CD4-positive, alpha-beta T cell treated with Interleukin-6 for 4 hours (primary cell): ENCODE data around the gene SCARB1.

Experiments used
- DNase-seq: peaks from one replicate; pipeline ENCODE4 v3.0.0-alpha.2; 2020; ENCODE audit warnings: mixed read lengths

Gene SCARB1

GRCh38 chr12:124769881-124770512, 93.7 kb downstream of the SCARB1 start:
- DNase-seq = no peak

GRCh38 chr12:124769163-124769530, 94.5 kb downstream of the SCARB1 start:
- DNase-seq = no peak

- no peak for DNase-seq
Observed at GRCh38 chr12:124768452-124769162, 95.1 kb downstream of the SCARB1 start.

- peak; percentile 81 for DNase-seq
Observed at GRCh38 chr12:124767066-124767821, 96.4 kb downstream of the SCARB1 start.

- DNase-seq = no peak
Observed at GRCh38 chr12:124766727-124767065, 97.0 kb downstream of the SCARB1 start.

- DNase-seq = no peak
Observed at GRCh38 chr12:124765581-124766489, 97.8 kb downstream of the SCARB1 start.

GRCh38 chr12:124764870-124765580, 98.6 kb downstream of the SCARB1 start:
- no peak for DNase-seq

GRCh38 chr12:124764451-124764850, 99.2 kb downstream of the SCARB1 start:
- no peak for DNase-seq

- DNase-seq = no peak
Observed at GRCh38 chr12:124763594-124763979, 100.1 kb downstream of the SCARB1 start.

GRCh38 chr12:124762791-124763593, 100.7 kb downstream of the SCARB1 start:
- DNase-seq = no peak

GRCh38 chr12:124762384-124762783, 101.3 kb downstream of the SCARB1 start:
- DNase-seq = no peak

- no peak for DNase-seq
Observed at GRCh38 chr12:124761871-124762270, 101.8 kb downstream of the SCARB1 start.

GRCh38 chr12:124761056-124761455, 102.6 kb downstream of the SCARB1 start:
- DNase-seq = no peak

- no peak for DNase-seq
Observed at GRCh38 chr12:124760560-124760959, 103.1 kb downstream of the SCARB1 start.

GRCh38 chr12:124759841-124760503, 103.7 kb downstream of the SCARB1 start:
- no peak for DNase-seq

- no peak for DNase-seq
Observed at GRCh38 chr12:124758266-124759220, 105.1 kb downstream of the SCARB1 start.

GRCh38 chr12:124757329-124757728, 106.3 kb downstream of the SCARB1 start:
- DNase-seq = no peak

- no peak for DNase-seq
Observed at GRCh38 chr12:124756760-124757159, 106.9 kb downstream of the SCARB1 start.

- no peak for DNase-seq
Observed at GRCh38 chr12:124756166-124756565, 107.5 kb downstream of the SCARB1 start.

- DNase-seq = no peak
Observed at GRCh38 chr12:124755801-124756148, 107.9 kb downstream of the SCARB1 start.
